Endothelial cell of umbilical vein (primary cell): ENCODE measurements around the gene KCNK13. TPM values are rescaled to one million over a fixed set of nuclear protein-coding genes. Genes with fewer than 3 reads are reported as not detected.

Experiments
- BruUV-seq: library from RNA; stranded (reverse); fragments of 400-500 nt; replicated peaks from 2 replicates; lab custom pipeline; 2021; lab: Mats Ljungman, UMichigan
- CTCF ChIA-PET: fragments of 300-600, 350-600 bp; sonication (Branson Sonifier 250); formaldehyde crosslinking; loops from one replicate; lab custom pipeline; 2021; ENCODE audit warnings: antibody characterized with exemption, inconsistent platforms; lab: Charles Lee
- POLR2A ChIA-PET: fragments of 300-600, 350-600 bp; sonication (Branson Sonifier 250); formaldehyde crosslinking; loops from one replicate; lab custom pipeline; 2021; ENCODE audit warnings: antibody characterized with exemption, inconsistent platforms; lab: Charles Lee
- DNase-seq: peaks from one replicate; pipeline ENCODE4 v3.0.0-alpha.2; 2011; ENCODE audit warnings: low read depth, low spot score
- FAIRE-seq: peaks from 2 replicates; lab custom pipeline; 2011; peaks lifted over from hg19 to GRCh38; lab: Jason Lieb, UNC
- H2AFZ ChIP-seq: 2 replicates; pipeline ENCODE4 v1.6.0; 2012; ENCODE audit warnings: low read depth, low read length, control low read depth, inconsistent platforms
- H3K27ac ChIP-seq: 2 replicates; pipeline ENCODE4 v1.5.1; 2011; ENCODE audit warnings: low read depth, mild to moderate bottlenecking, control low read depth, low read length, moderate library complexity; ENCODE audit not compliant: insufficient read depth
- H3K27me3 ChIP-seq, 2 experiments: 2 replicates each; pipeline versions ENCODE4 v1.6.0 to v1.6.1; 2011; ENCODE audit warnings: low read length in 2 of 2, mixed read lengths in 1 of 2; ENCODE audit not compliant: control insufficient read depth in 2 of 2, insufficient read depth in 2 of 2
- H3K36me3 ChIP-seq, 2 experiments: 2 replicates in 1 of 2; 3 replicates in 1 of 2; pipeline ENCODE4 v1.5.1; 2011; ENCODE audit warnings: low read length in 2 of 2, mild to moderate bottlenecking in 1 of 2, moderate library complexity in 1 of 2; ENCODE audit not compliant: control insufficient read depth in 2 of 2, insufficient read depth in 2 of 2; ENCODE audit errors: extremely low read depth in 1 of 2
- H3K4me1 ChIP-seq: 3 replicates; pipeline ENCODE4 v1.5.1; 2011; ENCODE audit warnings: mild to moderate bottlenecking, low read length; ENCODE audit not compliant: control insufficient read depth, insufficient read depth; ENCODE audit errors: extremely low read depth
- H3K4me2 ChIP-seq: 2 replicates; pipeline ENCODE4 v1.6.1; 2011; ENCODE audit warnings: low read length, control low read depth, mixed read lengths; ENCODE audit not compliant: insufficient read depth
- H3K4me3 ChIP-seq, 3 experiments: fragments of 200-600 bp in 1 of 3; sonication (generic), shearing (Covaris generic) in 1 of 3; replicated peaks in 1 of 3; 2 replicates each; pipeline ENCODE4 v1.5.1; 2011 to 2016; ENCODE audit warnings: control low read depth in 3 of 3, low read length in 3 of 3, mild to moderate bottlenecking in 2 of 3, inconsistent platforms in 1 of 3, low read depth in 1 of 3, moderate library complexity in 1 of 3; ENCODE audit not compliant: insufficient read depth in 1 of 3
- H3K79me2 ChIP-seq: 2 replicates; pipeline ENCODE4 v1.6.0; 2012; ENCODE audit warnings: low read length, inconsistent platforms; ENCODE audit not compliant: control insufficient read depth, insufficient read depth
- H3K9ac ChIP-seq: replicated peaks from 2 replicates; pipeline ENCODE3; 2011; ENCODE audit warnings: low read length, control low read depth; ENCODE audit not compliant: insufficient read depth; ENCODE audit errors: extremely low read depth
- H3K9me1 ChIP-seq: replicated peaks from 3 replicates; pipeline ENCODE4 v1.6.0; 2011; ENCODE audit warnings: mild to moderate bottlenecking, low read length; ENCODE audit not compliant: control insufficient read depth, insufficient read depth; ENCODE audit errors: extremely low read depth
- H3K9me3 ChIP-seq: replicated peaks from 2 replicates; pipeline ENCODE4 v1.5.1; 2012; ENCODE audit warnings: low read length, inconsistent platforms; ENCODE audit not compliant: control insufficient read depth, insufficient read depth
- H4K20me1 ChIP-seq: replicated peaks from 2 replicates; pipeline ENCODE3; 2011; ENCODE audit warnings: mild to moderate bottlenecking, low read length; ENCODE audit not compliant: control insufficient read depth, insufficient read depth; ENCODE audit errors: extremely low read depth
- EZH2 ChIP-seq: IDR thresholded peaks from 2 replicates; pipeline ENCODE4 v1.6.1; 2012; ENCODE audit warnings: borderline replicate concordance, low read depth, mild to moderate bottlenecking, moderate library complexity, low read length, inconsistent platforms; ENCODE audit not compliant: severe bottlenecking
- FOS ChIP-seq: IDR thresholded peaks from 2 replicates; pipeline ENCODE4 v1.6.1; 2011; ENCODE audit warnings: mild to moderate bottlenecking, low read length, moderate library complexity, borderline replicate concordance; ENCODE audit not compliant: insufficient read depth
- GATA2 ChIP-seq: IDR thresholded peaks from 2 replicates; pipeline ENCODE4 v1.7.0; 2011; ENCODE audit warnings: low read depth, mild to moderate bottlenecking, moderate library complexity, mixed read lengths, low read length; ENCODE audit not compliant: insufficient read length, insufficient read depth
- JUN ChIP-seq: IDR thresholded peaks from 2 replicates; pipeline ENCODE4 v1.6.1; 2011; ENCODE audit warnings: borderline replicate concordance, low read depth; ENCODE audit not compliant: insufficient read length, insufficient read depth
- MYC ChIP-seq: IDR thresholded peaks from one replicate; pipeline ENCODE4 v1.6.1; 2011; ENCODE audit warnings: mild to moderate bottlenecking, low read depth, low read length
- POLR2A ChIP-seq: IDR thresholded peaks from 2 replicates; pipeline ENCODE4 v1.6.1; 2012; ENCODE audit warnings: low read depth, mild to moderate bottlenecking, control low read depth, low read length
- POLR2AphosphoS5 ChIP-seq: IDR thresholded peaks from 2 replicates; pipeline ENCODE4 v1.6.1; 2012; ENCODE audit warnings: low read depth, mild to moderate bottlenecking, control low read depth, low read length, moderate library complexity; ENCODE audit not compliant: insufficient read depth
- dilution Hi-C: fragments of 300-500 bp; cut with MboI; formaldehyde crosslinking; loops from one replicate; pipeline ENCODE4 v1.15.0; 2019; ENCODE audit warnings: low sequenced_read_pairs; ENCODE audit not compliant: extremely low pct_ligation_motif_present
- intact Hi-C: fragments of 100-400 bp; cut with micrococcal nuclease; formaldehyde crosslinking; loops from one replicate; pipeline ENCODE4 v1.10.0; 2022
- polyA plus RNA-seq, 4 experiments: library from polyadenylated mRNA; depleted of rRNA in 3 of 4; stranded (reverse) in 3 of 4; unstranded in 1 of 4; fragments of >200 nt; gene quantifications; 2 replicates each; pipeline versions ENCODE4 v1.2.1 to v1.2.3, GENCODE V29; 2011 to 2012; ENCODE audit warnings: missing spikeins in 1 of 4
- total RNA-seq: library from RNA; stranded (reverse); gene quantifications from 2 replicates; pipeline ENCODE4 v1.2.3, GENCODE V29; 2021
- TF ChIP-seq, protein P1 (sequence below), 2 donors: IDR thresholded peaks; 1 replicate in 1 of 2; 2 replicates in 1 of 2; pipeline ENCODE4 v1.5.1; 2011; ENCODE audit warnings: low read length in 2 of 2, mild to moderate bottlenecking in 2 of 2, moderate library complexity in 2 of 2, control low read depth in 1 of 2, inconsistent platforms in 1 of 2, low read depth in 1 of 2; ENCODE audit not compliant: insufficient read depth in 1 of 2; ENCODE audit errors: extremely low read depth in 1 of 2
- TF ChIP-seq, protein P2 (sequence below): IDR thresholded peaks from 2 replicates; pipeline ENCODE4 v1.6.1; 2011; ENCODE audit not compliant: insufficient read depth, insufficient read length

Gene KCNK13
- total and polyA plus RNA-seq, 2 donors (not counting 3 experiments of a cell fraction or from before 2014, with no cell fraction given): not detected

DNA sequence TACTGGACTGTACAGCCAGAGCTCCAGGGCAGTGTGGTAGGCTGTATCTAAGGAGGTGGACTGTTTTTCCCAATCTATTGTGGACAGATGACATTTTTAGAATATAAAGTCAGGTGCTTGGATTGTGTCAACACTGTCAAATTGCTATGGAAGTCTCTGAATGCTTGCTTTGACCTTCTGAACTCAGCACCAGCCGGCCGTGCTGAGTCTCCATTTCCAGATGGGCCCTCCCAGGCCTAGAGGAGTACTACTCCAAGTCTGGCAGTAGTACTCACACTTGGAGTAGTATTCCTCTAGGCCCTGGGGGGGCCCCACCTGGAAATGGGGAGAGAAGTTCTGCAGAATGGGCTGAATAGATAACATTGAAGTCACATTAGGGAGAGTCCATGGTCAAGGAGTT is 16.2 kb upstream of the KCNK13 start:
- no peaks in the 10 kb centered on the region for H3K9me3 ChIP-seq
- H3K79me2 ChIP-seq: no peaks in the 10 kb centered on the region
- FAIRE-seq (no peak), DNase-seq (peak; percentile 6)
- no peak for TF ChIP-seq POLR2A
- TF ChIP-seq, protein P1, sequence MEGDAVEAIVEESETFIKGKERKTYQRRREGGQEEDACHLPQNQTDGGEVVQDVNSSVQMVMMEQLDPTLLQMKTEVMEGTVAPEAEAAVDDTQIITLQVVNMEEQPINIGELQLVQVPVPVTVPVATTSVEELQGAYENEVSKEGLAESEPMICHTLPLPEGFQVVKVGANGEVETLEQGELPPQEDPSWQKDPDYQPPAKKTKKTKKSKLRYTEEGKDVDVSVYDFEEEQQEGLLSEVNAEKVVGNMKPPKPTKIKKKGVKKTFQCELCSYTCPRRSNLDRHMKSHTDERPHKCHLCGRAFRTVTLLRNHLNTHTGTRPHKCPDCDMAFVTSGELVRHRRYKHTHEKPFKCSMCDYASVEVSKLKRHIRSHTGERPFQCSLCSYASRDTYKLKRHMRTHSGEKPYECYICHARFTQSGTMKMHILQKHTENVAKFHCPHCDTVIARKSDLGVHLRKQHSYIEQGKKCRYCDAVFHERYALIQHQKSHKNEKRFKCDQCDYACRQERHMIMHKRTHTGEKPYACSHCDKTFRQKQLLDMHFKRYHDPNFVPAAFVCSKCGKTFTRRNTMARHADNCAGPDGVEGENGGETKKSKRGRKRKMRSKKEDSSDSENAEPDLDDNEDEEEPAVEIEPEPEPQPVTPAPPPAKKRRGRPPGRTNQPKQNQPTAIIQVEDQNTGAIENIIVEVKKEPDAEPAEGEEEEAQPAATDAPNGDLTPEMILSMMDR (IDR thresholded peaks at IDR 0.05; ENCODE audit: extremely low read depth in 1 of 2, insufficient read depth in 1 of 2, low read depth in 1 of 2, low read length in 2 of 2): no peak
- no peak for TF ChIP-seq JUN
- TF ChIP-seq FOS: no peak
- no peak for TF ChIP-seq EZH2
- no peak for TF ChIP-seq MYC
- TF ChIP-seq, protein P2, sequence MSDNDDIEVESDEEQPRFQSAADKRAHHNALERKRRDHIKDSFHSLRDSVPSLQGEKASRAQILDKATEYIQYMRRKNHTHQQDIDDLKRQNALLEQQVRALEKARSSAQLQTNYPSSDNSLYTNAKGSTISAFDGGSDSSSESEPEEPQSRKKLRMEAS: no peak
- TF ChIP-seq GATA2: no peak
- no peak for TF ChIP-seq POLR2AphosphoS5
- no peak overlapping the region for H3K27ac ChIP-seq
- no peak overlapping the region for H3K4me3 ChIP-seq
- intact Hi-C loops (loop anchor here (5.0 kb wide), 1 partner anchor 1008 kb away; no protein-coding TSS in a partner anchor), dilution Hi-C loops (no loop called here)
- H3K4me1 ChIP-seq: no peaks in the 10 kb centered on the region
- no peak overlapping the region for H2AFZ ChIP-seq
- POLR2A ChIA-PET: no interaction called here
- H3K36me3 ChIP-seq: no peaks in the 10 kb centered on the region
- no peak overlapping the region for H3K4me2 ChIP-seq
- no peaks in the 10 kb centered on the region for H3K27me3 ChIP-seq
- BruUV-seq: no TSS peak
- CTCF ChIA-PET: interaction anchor here (1.1 kb wide), 1 partner anchor 14 kb away, joined by 3 read pairs; no protein-coding TSS in a partner anchor
- no peaks in the 10 kb centered on the region for H4K20me1 ChIP-seq
- no peaks in the 10 kb centered on the region for H3K9me1 ChIP-seq
- H3K9ac ChIP-seq: no peak overlapping the region
